Cortex of kidney (tissue), 1 donor: ENCODE results near the gene GPX4.

Source experiments
- DNase-seq: peaks from one replicate; lab custom pipeline; 2025; lab: John Stamatoyannopoulos, UW

Gene GPX4, protein sequence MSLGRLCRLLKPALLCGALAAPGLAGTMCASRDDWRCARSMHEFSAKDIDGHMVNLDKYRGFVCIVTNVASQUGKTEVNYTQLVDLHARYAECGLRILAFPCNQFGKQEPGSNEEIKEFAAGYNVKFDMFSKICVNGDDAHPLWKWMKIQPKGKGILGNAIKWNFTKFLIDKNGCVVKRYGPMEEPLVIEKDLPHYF

DNA sequence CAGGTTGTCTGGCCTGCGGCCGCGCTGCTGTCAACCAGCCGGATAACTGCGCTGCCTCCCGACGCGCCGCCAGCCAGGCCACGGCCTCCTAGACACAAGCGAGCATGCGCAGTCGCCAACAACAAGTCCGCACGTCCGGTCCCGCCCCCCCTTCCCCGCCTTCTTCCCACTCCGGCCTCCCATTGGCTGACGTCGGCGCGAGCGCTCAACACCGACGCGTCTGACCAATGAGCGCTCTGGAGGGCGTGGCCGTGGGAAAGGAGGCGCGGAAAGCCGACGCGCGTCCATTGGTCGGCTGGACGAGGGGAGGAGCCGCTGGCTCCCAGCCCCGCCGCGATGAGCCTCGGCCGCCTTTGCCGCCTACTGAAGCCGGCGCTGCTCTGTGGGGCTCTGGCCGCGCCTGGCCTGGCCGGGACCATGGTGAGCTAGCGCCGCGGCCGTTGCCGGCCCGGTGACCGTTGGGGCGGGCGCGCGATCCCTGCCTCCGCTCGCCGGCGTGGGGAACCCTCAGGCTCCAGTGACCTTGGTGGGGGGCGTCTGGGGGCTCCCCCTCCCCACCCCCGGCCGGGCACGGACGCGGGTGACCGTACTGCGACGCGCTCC lies at the start of gene GPX4:
Gene GPX4, plus strand, starts transcription at position 287 of the 603 bp plus-strand sequence. Its CDS starts 50 bp downstream, at position 337.
- no peak for DNase-seq

DNA sequence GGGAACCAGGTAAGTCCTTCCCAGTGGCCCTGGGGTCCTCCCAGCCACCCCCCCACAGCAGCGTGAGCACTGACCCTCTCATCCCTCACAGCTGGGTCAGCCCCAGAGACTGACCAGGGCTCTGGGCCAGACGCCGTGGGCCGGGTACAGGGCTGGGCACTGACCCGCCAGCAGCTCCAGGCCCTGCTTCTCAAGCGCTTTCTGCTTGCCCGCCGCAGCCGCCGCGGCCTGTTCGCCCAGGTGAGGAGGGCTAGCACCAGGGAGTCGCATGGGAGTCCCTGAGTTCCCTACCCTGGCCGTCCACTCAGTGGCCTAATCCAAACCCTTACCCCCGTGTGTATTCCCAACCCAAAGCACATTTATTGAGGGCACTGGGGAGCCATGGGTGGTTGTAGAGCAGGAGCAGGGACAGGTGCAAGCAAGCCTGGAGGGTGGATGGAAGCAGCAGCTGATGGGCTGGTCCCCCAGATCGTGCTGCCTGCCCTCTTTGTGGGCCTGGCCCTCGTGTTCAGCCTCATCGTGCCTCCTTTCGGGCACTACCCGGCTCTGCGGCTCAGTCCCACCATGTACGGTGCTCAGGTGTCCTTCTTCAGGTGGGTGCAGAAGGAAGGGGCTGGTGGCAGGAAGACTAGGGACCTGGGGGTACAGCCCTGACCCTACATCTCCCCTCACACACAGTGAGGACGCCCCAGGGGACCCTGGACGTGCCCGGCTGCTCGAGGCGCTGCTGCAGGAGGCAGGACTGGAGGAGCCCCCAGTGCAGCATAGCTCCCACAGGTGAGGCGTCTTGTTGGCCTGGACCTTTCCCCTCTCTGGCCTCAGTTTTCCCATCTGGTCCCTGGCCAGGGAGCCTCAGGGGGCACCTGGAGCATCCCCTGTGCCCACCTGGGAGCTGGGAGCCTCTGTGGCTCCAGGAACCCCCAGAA lies 49.4 kb upstream of the GPX4 start:
- no peak for DNase-seq

DNA sequence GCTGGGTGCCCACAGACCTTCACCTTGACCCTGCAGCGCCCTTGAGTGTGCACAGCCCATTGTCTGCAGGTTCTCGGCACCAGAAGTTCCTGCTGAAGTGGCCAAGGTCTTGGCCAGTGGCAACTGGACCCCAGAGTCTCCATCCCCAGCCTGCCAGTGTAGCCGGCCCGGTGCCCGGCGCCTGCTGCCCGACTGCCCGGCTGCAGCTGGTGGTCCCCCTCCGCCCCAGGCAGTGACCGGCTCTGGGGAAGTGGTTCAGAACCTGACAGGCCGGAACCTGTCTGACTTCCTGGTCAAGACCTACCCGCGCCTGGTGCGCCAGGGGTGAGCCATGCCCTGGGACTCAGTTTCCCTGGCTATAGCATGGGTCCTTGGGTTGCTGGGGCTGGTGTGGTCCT lies 48.8 kb upstream of the GPX4 start:
- DNase-seq, result no peak

DNA sequence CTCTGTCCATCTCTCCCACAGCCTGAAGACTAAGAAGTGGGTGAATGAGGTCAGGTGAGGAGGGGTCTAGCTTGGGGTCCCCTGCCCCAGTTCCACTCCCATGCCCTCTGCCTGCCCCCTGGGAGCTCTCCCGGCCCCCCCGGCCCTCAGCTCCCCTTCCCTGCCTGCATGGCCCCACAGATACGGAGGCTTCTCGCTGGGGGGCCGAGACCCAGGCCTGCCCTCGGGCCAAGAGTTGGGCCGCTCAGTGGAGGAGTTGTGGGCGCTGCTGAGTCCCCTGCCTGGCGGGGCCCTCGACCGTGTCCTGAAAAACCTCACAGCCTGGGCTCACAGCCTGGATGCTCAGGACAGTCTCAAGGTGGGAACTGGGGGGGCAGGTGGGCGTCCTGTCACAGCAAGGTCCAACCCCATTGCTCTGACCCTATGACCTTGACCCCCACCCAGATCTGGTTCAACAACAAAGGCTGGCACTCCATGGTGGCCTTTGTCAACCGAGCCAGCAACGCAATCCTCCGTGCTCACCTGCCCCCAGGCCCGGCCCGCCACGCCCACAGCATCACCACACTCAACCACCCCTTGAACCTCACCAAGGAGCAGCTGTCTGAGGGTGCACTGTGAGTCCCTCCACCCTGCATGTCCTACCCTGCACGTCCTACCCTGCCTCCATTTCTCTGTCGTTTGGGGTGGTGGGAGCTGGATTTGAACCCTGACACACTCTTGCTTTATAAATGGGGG lies 47.7 kb upstream of the GPX4 start:
- no peak for DNase-seq

DNA sequence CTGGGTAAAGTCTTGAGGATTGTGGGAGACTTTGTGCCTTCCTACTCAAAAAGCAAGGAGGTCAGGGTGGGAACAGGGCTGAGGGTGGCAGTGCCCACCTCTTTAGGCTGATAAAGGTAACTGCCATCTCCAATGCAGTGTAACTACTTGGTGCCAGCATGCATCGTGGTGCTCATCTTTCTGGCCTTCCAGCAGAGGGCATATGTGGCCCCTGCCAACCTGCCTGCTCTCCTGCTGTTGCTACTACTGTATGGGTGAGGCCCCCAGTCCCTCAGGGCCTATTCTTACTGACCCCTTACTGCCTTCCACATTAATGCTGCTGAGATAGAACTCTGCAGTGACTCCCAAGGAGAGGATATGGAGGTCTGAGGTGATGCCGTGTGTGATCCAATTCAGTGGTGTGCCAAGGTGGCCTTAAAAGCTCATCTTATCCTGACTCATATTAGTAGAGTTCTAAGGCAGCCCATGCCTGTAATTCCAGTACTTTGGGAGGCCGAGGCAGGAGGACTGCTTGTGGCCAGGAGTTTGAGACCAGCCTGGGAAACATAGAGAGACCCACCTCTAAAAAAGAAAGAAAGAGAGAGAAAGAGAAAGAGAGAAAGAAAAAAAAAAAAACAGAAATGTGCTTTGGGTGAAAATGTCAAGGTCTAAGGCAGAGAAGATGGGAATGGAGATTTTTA lies 46.5 kb upstream of the GPX4 start:
- no peak for DNase-seq

DNA sequence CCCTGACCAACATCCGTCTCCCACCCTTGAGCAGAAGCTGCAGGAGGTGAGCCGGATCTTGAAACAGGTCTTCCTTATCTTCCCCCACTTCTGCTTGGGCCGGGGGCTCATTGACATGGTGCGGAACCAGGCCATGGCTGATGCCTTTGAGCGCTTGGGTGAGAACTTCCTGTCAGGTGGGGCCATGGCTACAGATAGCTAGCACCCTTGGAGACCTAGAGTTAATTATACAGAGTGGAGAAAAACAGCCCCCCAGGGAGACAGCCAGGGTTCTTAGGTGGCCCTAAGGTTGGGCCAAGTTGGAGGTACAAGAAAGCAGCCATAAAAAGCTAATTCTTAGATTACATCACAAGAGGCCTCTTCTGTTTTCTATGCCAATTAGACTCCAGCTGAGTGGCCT lies 45.7 kb upstream of the GPX4 start:
- no peak for DNase-seq

DNA sequence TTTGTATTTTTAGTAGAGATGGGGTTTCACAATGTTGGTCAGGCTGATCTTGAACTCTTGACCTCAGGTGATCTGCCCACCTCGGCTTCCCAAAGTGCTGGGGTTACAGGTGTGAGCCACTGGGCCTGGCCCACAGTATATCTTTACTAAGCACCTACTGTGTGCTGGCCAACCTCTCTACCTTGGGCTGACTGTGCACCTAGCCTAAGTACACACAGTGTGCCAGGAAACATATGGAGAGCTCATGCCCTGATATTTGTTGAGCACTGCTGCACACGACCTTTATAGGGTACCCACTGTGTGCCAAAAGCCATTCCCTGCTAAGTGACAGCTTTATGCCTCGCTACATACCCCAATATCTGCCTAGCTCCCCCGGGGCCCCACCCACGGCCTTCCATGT lies 43.1 kb upstream of the GPX4 start:
- no peak for DNase-seq

DNA sequence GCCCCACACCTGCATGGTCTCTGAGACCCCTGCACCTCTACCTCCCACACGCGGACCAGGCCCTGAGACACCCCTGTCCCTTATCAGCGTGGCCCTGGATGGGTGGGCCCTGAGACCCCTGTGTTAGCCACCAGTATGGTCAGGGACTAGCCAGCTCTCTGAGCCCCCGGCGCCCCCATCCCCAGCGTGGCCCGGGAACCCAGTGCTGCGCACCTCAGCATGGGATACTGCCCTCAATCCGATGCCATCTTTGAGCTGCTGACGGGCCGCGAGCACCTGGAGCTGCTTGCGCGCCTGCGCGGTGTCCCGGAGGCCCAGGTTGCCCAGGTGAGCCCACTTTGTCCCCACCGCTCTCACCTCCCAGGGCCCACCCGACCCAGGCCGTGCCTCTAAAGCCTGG lies 41.8 kb upstream of the GPX4 start:
- no peak for DNase-seq

DNA sequence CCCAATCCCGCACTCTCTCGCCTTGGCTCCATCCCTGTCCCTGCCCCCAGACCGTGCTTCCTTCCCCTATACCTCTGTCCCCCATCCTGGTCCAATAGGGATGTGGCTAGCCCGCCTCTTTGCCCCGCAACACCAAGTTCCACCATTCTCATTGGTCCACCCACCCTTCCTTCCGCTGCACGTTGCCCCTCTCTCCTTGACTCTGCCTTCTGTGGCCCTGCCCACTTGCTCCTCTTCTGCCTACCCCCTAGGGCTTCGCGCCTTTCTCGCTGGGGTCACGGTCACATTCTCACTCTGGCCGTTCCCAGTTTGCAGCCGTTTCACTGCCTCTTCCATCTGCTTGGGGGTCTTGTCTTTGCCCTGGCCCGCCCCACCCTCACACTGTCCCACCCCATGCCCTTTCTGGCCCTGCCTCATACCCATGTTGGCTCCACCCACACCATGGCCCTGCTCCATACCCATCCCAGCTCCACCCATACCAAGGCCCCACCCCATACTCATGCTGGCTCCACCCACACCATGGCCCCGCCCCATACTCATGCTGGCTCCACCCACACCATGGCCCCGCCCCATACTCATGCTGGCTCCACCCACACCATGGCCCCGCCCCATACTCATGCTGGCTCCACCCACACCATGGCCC lies 41.3 kb upstream of the GPX4 start:
- DNase-seq, result no peak

DNA sequence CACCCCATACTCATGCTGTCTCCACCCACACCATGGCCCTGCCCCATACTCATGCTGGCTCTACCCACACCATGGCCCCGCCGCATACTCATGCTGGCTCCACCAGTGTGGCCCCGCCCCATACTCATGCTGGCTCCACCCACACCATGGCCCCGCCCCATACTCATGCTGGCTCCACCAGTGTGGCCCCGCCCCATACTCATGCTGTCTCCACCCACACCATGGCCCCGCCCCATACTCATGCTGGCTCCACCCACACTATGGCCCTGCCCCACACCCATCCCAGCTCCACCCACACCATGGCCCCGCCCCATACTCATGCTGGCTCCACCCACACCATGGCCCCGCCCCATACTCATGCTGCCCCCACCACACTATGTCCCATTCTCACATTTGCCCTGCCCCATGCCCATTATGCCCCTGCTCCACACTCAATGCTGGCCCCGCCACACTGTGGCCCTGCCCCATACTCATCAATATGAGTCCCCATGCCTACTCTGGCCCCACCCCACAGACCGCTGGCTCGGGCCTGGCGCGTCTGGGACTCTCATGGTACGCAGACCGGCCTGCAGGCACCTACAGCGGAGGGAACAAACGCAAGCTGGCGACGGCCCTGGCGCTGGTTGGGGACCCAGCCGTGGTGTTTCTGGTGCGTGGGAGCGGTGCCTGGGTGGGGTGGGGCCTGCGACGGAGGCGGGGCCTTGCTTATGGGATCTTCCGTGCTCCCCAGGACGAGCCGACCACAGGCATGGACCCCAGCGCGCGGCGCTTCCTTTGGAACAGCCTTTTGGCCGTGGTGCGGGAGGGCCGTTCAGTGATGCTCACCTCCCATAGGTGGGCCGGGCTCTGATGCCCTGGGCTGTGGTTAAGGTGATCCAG lies 40.5 kb upstream of the GPX4 start:
- DNase-seq, result no peak

DNA sequence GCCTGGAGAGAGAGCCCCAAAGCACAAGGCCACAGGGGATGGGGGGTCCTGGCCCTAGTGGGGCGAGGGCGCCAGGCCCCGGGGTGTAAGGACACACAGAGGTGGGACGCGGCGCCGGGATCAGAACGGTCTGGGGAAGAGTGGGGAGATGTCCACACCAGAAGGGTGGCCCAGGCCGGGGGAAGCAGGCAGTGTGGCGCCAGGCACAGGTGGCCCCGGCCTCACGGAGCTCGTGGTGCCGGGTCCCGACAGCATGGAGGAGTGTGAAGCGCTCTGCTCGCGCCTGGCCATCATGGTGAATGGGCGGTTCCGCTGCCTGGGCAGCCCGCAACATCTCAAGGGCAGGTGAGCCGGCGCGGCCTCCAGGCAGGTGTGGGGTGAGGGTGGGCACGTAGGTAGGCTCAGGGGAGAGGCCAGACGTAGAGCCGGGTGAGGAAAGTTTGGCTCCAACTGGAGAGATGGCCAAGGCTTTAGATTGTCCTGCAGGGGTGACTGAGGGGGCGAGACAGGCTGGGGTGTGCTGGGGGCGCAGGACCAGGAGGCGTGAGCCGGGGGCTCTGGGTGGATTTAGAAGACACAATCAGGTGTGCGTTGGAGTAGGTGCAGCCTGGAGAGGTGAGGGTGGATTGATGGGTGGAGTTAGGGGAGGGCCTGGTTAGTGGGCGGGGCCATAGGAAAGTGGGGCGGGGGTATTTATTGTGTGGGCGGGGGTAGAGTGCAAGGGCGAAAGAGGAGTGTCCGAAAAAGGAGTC lies 39.7 kb upstream of the GPX4 start:
- DNase-seq, result no peak

DNA sequence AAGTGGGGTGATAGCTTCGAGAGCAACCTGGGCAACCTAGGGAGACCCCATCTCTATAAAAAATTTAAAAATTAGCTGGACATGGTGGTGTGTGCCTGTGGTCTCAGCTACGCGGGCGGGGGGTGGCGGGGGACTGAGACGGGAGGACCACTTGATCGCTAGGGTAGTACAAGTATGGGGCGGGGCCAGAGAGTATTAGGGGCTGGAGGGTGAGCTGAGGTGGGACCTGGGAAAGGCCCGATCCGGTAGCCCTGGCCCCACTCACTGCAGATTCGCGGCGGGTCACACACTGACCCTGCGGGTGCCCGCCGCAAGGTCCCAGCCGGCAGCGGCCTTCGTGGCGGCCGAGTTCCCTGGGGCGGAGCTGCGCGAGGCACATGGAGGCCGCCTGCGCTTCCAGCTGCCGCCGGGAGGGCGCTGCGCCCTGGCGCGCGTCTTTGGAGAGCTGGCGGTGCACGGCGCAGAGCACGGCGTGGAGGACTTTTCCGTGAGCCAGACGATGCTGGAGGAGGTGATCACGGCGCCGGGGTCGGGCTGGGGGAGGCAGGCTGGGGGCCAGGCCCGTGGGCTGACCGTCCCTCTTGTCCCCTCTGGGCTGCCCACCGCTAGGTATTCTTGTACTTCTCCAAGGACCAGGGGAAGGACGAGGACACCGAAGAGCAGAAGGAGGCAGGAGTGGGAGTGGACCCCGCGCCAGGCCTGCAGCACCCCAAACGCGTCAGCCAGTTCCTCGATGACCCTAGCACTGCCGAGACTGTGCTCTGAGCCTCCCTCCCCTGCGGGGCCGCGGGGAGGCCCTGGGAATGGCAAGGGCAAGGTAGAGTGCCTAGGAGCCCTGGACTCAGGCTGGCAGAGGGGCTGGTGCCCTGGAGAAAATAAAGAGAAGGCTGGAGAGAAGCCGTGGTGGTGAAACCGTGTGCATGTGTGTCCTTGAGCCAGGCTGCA lies 38.9 kb upstream of the GPX4 start:
- DNase-seq, result no peak

DNA sequence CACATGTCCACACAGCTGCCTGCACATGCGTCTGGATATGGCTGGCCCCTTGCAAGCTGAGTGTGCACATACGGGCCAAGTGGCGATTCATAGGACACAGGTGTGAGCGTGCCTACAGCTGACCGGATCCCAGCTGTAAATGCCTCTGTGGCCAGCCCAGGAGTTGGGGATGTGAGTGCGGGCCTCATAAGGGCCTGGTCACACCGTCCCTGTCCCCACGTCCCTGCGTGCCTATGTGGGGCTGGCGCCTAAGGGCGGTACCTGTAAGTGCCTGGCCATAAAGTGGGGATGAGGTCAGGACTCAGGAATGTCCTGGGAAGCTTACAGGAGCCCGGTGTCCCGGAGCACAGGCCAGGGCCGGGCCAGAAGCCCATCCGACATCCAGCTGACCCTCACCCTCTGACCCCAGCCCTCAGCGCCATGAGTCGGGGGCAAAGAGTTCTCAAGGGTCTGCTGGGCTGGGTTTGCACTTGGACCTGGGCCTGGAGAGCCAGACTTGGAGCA lies 38.1 kb upstream of the GPX4 start:
- DNase-seq, result no peak

DNA sequence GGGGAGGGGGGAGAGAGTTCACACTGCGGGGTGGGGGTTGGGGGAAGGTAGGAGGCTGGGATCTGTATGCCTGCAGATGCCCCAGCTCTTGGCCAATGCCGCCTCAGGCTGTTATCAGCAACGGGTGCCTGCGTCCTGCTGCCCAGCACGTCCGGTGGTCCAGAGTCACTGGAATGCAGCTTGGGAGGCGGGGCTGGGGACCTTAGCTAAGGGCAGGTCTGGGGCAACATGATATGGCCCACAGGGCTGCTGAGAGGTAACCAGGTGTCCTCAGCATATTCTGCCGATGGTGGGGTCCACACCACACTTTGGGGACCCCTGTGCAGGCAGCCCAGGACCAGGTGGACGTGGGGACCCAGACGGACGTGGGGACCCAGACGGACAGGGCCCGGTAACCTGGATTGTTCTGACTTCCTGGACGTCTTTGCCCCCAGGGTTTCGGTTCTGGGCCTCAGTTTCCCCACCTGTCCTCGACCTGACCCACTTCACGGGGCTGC lies 37.5 kb upstream of the GPX4 start:
- no peak for DNase-seq

DNA sequence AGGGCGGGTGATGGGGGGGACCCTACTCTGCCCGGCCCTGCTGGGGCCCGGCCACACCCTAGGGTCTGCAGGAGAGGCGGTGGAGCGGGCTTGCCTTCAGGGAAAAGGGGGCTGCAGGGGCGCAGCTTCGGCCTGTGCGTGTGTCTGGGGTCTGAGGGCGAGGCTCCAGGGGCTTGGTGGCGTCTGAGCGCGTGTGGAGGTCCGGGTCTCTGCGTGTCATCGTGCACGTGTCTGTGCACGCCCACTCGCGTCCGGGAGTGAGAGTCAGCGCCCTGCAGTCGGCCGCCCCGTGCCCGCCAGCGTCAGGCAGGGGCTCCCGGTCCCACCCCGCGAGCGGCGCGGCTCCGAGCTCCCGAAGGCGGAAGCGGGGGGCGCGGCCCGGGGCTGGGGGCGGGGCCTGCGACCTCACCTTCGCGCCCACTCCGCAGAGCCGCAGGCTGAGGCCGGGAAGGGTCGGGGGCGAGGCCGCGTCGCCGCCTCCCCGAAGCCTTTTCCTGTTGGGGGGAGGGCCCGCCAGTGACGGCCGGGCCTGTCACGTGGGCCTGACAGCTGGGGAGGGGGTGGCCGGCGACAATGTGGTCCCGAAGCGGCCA lies 37.0 kb upstream of the GPX4 start, which contains the start of gene ARHGAP45:
Gene ARHGAP45, plus strand, starts transcription at position 420 of the 593 bp plus-strand sequence. CDS start 239 bp downstream, outside the sequence.
- no peak for DNase-seq

DNA sequence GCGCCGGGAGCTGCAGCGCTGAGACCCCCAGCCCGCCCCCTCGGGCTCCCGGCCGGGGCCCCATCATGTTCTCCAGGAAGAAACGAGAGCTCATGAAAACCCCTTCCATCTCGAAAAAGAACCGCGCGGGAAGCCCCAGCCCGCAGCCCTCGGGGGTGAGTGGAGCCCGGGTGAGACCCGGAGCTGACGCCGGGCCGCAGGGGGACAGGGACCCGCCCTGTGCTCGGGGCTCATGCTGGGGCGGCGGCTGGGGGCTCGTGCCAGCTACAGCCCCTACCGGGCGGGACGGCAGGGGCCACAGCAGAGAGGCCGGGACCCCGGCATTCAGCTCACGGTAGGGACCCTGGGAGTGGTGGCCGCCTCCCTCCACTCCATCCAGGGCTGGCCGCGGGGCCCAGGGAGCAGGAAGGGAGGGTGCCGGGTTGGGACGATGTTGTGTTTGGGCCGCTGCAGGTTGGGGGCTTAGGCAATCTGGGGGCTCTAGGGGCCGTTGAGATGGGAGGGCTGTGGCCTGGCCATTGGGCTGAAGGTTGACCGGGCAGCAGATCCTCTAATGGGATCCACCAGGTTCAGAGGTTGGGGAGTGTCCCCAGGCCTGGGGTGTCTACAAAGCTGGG lies 36.3 kb upstream of the GPX4 start:
- DNase-seq, result no peak
